TTC549 (cell line): Measurements from ENCODE around the gene NEK5.
"Not testable (repeated sequence)": the region's sequence is repeated elsewhere in the genome, so short reads cannot be mapped to it uniquely, and the experiment has no call there.

Experiments used
- FAIRE-seq: peaks from 2 replicates; lab custom pipeline; 2012; peaks lifted over from hg19 to GRCh38; lab: Jason Lieb, UNC

Gene NEK5

DNA sequence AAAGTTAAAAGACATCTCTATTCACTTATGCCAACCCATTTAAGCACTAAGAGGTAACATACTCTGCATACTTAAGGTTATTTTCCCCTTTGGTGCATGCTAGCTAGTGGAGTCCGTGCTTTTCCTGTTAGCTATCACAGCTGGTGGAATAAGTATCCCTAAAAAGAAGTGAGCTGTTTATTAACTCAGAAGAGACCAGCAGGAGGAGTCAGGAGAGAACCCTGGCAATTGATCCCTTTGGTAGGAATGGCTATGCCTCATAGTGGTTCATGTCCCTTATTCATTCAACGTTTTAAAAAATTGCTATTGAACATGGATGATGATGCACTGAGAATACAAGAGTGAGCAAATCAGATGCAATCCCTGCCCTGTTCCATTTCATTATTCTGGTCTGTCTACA is 12.4 kb upstream of the NEK5 start:
- FAIRE-seq: no peak

DNA sequence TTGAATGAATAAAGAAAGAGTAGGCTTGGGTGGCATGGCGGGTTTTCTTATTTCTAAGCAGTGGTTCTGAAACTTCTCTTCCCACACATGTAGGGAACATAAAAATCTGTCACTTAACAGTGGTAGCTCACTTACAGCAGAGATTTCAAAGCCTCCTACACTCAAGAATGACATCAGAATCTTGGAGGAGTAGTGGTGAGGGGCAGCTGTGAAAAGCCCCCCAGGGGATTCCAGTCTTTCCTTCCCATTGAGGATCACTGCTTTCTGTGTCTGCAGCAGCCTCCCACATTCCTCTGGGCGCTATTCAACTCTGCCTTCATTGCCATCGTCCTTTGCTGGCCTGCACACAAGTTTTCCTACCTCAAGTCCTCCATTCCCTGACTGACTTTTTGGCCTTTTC is 8.6 kb upstream of the NEK5 start:
- FAIRE-seq: no peak

- peak; percentile 53 for FAIRE-seq
Observed at GRCh38 chr13:52136763-52137162, 7.9 kb upstream of the NEK5 start.

DNA sequence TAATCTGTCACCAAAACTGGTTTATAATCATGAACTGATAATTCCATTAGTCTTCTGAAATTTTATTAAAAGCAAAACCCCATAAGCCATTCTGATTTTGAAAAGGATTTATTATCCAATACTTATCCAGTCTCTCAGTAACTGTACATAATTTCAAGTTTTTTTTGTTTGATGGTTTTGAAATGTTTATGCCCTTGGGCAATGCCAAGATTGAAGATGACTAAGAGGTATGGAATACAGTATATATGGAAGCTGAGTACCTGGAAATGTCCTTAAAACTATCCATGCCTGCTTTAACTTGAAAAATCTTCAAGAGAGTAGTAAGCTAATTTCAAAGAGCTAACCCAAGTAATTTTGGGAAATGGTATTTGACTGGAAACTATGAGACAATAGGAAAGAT is 1.8 kb upstream of the NEK5 start:
- FAIRE-seq: no peak

DNA sequence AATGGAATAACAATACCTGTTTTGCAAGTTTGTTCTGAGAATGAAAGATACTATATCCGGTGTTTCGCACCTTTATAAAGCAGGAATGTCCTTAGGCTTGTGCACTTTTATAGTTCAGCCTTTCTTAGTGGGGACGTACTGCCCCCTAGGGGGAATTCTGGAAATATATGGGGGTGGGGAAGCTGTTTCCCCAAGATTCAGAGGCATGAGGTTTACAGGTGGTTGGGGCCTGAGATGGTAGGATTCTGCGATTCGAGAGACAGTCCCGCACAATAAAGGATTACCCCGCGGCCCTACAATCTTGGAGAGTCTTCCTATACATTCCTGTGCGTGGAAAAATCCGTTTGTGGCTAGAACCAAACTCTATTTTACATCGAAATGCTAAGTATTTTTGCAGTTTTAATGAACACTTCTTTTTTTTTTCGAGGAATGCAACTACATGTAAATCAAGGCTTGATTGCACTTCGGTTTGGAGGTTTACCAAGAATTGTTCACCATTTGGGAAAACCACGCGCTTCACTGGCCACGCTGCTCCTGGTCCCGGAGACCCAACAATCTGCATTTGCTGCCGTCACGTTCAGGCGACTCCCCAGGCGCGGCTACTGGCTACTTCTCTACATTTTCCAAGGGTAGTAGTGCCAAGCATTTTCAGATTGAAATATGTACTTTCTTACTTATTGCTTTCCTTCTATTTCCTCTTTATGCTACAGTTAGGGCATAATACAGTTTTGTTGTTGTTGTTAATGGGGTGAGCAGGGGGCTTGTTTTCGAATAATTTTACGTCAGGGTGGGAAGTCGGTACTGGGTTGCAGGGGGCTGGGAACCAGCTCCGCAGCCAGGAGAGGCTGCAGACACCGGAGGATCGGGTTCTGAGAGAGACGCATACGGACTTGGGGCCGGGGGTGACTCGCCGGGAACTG is 830 bp downstream of the NEK5 start:
- peak; percentile 55 for FAIRE-seq

DNA sequence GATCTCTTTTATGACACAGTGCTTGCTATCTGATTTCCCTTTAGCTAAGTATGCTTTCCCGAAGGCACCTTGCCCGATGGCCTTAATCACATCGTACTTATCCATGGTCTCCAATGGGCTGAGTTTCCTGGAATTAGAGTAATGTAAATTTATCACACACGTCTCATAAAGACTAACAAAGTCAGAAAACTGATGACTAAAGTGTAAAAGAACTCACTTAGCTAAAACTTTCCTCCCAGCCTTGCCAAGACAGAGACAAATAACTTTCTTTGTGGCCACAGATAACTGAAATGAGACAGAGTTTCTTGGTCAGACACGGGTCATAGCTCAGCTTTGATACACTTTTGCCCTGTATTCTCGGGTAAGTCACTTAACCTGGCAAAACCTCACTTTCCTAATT is 1.5 kb downstream of the NEK5 start:
- FAIRE-seq: no peak

- no peak for FAIRE-seq
Observed at GRCh38 chr13:52125547-52125946, 3.3 kb downstream of the NEK5 start.

GRCh38 chr13:52118595-52118994 is 10.3 kb downstream of the NEK5 start:
- FAIRE-seq: no peak

GRCh38 chr13:52118095-52118494 is 10.8 kb downstream of the NEK5 start:
- FAIRE-seq: no peak

GRCh38 chr13:52112591-52112990 is 16.3 kb downstream of the NEK5 start:
- FAIRE-seq: no peak

GRCh38 chr13:52109116-52109670 is 19.7 kb downstream of the NEK5 start:
- FAIRE-seq: no peak

GRCh38 chr13:52105841-52106240 is 23.0 kb downstream of the NEK5 start:
- FAIRE-seq: no peak

DNA sequence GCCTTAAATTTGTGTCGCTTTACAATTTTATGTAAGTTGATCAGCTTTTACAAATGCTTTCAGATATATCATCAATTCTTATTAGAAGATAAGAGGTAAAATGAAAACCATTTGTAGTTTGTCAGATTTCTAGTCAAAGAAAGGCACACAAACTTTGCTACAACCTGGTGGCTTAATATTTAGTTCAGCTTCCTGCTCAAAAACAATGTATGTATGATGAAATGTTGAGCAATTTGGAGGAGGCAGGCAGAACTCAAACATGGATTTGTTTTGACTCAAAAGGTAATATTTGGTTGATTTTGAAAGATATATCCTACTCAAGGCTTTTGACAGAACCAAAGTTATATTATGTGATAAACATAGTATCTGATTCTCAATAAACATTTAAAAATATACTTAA is 24.2 kb downstream of the NEK5 start:
- no peak for FAIRE-seq

DNA sequence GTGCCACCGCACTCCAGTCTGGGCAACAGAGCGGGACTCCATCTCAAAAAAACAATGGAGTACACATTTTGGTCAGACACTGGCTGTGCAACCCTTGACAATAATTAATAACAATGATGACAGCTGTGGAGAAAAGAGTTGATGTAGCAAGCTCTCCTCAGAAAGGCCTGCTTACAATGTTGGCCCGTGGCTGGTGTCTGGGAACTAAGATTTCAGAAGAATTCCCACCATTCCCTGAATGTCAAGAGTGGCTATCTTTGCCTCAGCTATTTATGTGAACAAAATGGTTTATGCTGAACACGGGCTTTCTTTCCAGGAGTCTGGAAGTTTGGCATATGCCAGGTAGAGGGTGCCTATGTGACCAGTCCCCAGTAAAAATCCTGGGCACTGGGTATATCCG is 25.5 kb downstream of the NEK5 start:
- no peak for FAIRE-seq

DNA sequence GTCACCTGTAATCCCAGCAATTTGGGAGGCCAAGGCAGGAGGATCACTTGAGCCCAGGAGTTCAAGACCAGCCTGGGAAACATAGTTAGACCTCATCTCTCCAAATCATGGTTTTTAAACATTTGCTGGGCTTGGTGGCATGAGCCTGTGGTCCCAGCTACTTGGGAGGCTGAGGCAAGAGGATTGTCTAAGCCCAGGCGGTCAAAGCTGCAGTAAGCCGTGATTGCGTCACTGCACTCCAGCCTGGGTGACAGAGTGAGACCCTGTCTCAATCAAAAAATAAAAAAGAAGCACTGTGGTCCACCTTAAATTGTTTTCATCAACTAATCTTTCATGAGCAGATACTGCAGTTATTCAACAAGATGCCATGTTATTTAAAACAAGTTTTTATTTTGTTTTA is 26.4 kb downstream of the NEK5 start:
- not testable (repeated sequence) for FAIRE-seq

DNA sequence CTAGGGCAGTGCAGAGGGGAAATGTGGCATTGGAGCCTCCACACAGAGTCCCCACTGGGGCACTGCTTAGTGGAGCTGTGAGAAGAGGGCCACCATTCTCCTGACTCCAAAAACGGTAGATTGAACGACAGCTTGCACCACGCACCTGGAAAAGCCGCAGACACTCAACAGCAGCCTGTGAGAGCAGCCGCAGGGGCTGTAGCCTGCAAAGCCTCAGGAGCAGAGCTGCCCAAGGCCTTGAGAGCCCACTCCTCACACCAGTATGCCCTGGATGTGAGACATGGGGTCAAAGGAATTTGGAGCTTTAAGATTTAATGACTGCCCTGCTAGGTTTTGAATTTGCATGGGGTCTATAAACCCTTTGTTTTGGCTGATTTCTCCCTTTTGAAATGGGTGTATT is 31.7 kb downstream of the NEK5 start:
- FAIRE-seq: no peak

DNA sequence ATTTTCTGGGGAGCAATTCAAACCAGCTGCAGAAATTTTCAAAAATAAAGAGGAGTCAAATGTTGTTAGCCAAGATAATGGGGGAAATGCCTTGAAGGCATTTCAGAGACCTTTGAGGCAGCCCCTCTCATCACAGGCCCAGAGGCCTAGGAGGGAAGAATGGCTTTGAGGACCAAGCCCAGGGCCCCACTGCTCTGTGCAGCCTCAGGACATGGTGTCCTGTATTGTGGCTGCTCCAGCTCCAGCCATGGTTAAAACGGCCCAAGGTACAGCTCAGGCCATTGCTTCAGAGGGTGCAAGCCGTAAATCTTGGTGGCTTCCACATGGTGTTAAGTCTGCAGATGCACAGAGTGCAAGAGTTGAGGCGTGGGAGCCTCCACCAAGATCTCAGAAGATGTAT is 32.1 kb downstream of the NEK5 start:
- no peak for FAIRE-seq

DNA sequence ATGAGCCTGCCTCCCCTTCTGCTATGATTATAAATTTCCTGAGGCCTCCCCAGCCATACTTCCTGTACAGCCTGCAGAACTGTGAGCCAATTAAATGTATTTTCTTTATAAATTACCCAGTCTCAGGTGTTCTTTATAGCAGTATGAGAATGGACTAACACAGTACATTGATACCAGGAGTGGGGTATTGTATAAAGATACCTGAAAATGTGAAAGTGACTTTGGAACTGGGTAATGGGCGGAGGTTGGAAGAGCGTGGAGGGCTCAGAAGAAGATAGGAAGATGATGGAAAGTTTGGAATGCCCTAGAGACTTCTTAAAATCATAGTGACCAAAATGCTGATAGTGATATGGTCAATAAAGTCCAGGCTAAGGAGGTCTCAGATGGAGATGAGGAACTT is 32.8 kb downstream of the NEK5 start:
- FAIRE-seq: no peak

DNA sequence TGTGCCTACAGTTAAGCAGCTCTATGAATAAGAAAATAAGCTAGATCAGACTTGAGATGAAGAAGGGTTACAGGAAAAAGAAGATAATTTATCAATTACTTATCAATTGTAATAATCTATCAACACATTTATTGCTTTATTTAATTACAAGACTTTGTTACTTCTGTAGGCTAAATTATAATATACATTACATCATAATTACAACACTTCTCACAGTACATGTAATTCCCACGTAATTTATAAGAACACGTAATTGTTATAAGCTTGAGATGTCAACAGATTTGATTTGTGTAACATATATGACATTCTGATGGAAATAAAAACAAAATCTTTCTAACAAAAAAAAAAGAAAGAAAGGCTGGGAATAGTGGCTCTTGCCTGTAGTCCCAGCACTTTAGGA is 36.8 kb downstream of the NEK5 start:
- FAIRE-seq: no peak

DNA sequence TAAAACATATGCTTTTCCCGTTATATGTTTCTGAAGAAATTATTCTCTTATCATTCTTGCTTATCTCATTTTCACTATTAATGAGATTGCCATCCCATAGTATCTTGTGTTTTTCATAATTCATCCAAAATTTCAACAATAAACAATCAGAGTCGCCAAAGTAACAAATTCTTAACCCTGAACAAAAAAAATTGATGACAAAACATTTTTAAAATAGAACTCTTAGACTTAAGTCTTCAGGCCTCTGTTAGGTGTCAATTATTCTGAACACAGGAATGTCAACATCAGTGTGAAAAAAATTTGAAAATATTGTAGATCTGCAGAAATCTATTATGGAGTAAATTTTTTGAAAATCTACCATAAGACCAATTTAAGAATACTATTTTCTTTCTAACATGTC is 37.4 kb downstream of the NEK5 start:
- FAIRE-seq: no peak

- no peak for FAIRE-seq
Observed at GRCh38 chr13:52085421-52085820, 43.5 kb downstream of the NEK5 start.

DNA sequence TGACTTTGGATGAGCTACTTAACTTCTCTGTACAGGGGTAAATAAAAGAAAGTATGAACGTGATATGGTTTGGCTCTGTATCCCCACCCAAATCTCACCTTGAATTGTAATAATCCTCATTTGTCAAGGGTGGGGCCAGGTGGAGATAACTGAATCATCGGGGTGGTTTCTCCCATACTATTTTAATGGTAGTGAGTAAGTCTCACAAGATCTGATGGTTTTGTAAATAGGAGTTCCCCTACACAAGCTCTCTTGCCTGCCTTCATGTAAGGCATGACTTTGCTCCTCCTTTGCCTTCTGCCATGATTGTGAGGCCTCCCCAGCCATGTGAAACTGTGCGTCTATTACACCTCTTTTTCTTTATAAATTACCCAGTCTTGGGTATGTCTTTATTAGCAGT is 43.9 kb downstream of the NEK5 start:
- FAIRE-seq: not testable (repeated sequence)

GRCh38 chr13:52082601-52083000 is 46.3 kb downstream of the NEK5 start:
- no peak for FAIRE-seq

- not testable (repeated sequence) for FAIRE-seq
Observed at GRCh38 chr13:52079891-52080290, 49.0 kb downstream of the NEK5 start.
